CD4-positive, alpha-beta T cell (primary cell): ENCODE results near the gene EIF4B. TPM values are rescaled to one million over a fixed set of nuclear protein-coding genes. Genes with fewer than 3 reads are reported as not detected.
"Not testable (repeated sequence)": the region's sequence is repeated elsewhere in the genome, so short reads cannot be mapped to it uniquely, and the experiment has no call there.

Source experiments
- ATAC-seq: fragments of 200-7000 bp; cut with Tn5 transposase; one replicate; pipeline ENCODE4 v1.10.0; 2022; ENCODE audit warnings: mild to moderate bottlenecking; ENCODE audit not compliant: poor library complexity
- CTCF ChIA-PET: fragments of 350-600 bp; sonication (Branson Sonifier 250); formaldehyde crosslinking; loops from one replicate; lab custom pipeline; 2021; ENCODE audit warnings: antibody characterized with exemption, inconsistent platforms; lab: Charles Lee
- POLR2A ChIA-PET: fragments of 350-600 bp; sonication (Branson Sonifier 250); formaldehyde crosslinking; loops from one replicate; lab custom pipeline; 2021; ENCODE audit warnings: antibody characterized with exemption, inconsistent platforms; lab: Charles Lee
- DNase-seq, 14 experiments: peaks; one replicate each; pipeline ENCODE4 v3.0.0-alpha.2; 2013 to 2020; ENCODE audit warnings: mixed read lengths in 2 of 14
- H3K27ac ChIP-seq, 2 donors: one replicate each; pipeline versions ENCODE4 v1.5.1 to v1.7.0; 2013; ENCODE audit warnings: low read length in 2 of 2, low read depth in 1 of 2, mild to moderate bottlenecking in 1 of 2
- H3K27me3 ChIP-seq, 2 experiments: 1 replicate in 1 of 2; 2 replicates in 1 of 2; pipeline versions ENCODE4 v1.6.1 to v1.7.0; 2013; ENCODE audit warnings: low read length in 2 of 2, control low read depth in 1 of 2, mild to moderate bottlenecking in 1 of 2, moderate library complexity in 1 of 2; ENCODE audit not compliant: insufficient read depth in 2 of 2, control insufficient read depth in 1 of 2
- H3K36me3 ChIP-seq: one replicate; pipeline ENCODE4 v1.6.1; 2013; ENCODE audit warnings: low read length, control low read depth; ENCODE audit not compliant: insufficient read depth
- H3K4me1 ChIP-seq: one replicate; pipeline ENCODE4 v1.6.1; 2013; ENCODE audit warnings: low read length, control low read depth; ENCODE audit not compliant: insufficient read depth
- H3K4me3 ChIP-seq: one replicate; pipeline ENCODE4 v1.5.1; 2013; ENCODE audit warnings: mild to moderate bottlenecking, low read length, moderate library complexity
- H3K9me3 ChIP-seq, 2 experiments: 1 replicate in 1 of 2; 2 replicates in 1 of 2; pipeline versions ENCODE4 v1.6.1 to v1.7.0; 2013; ENCODE audit warnings: low read length in 2 of 2, mild to moderate bottlenecking in 2 of 2, control low read depth in 1 of 2, moderate library complexity in 1 of 2; ENCODE audit not compliant: control insufficient read depth in 1 of 2, insufficient read depth in 1 of 2
- H3K27ac Mint-ChIP-seq: one replicate; pipeline ENCODE4 v1.8.0; 2020; ENCODE audit warnings: mixed read lengths
- H3K27me3 Mint-ChIP-seq: one replicate; pipeline ENCODE4 v1.8.0; 2021; ENCODE audit warnings: mixed read lengths
- H3K36me3 Mint-ChIP-seq: one replicate; pipeline ENCODE4 v1.8.0; 2021; ENCODE audit warnings: low read depth, mixed read lengths
- H3K4me1 Mint-ChIP-seq: one replicate; pipeline ENCODE4 v1.8.0; 2021; ENCODE audit warnings: low read depth, mixed read lengths
- H3K4me3 Mint-ChIP-seq: one replicate; pipeline ENCODE4 v1.8.0; 2020; ENCODE audit warnings: mild to moderate bottlenecking, mixed read lengths
- H3K9me3 Mint-ChIP-seq: one replicate; pipeline ENCODE4 v1.8.0; 2020; ENCODE audit warnings: mixed read lengths
- CTCF ChIP-seq: fragments of 200-600 bp; IDR thresholded peaks from one replicate; pipeline ENCODE4 v1.8.0; 2022; ENCODE audit warnings: antibody characterized with exemption, mild to moderate bottlenecking
- intact Hi-C, 2 experiments: fragments of 100-400 bp; cut with DNase I in 1 of 2; cut with micrococcal nuclease in 1 of 2; formaldehyde crosslinking; loops; one replicate each; pipeline versions ENCODE4 v1.15.1 to v1.9.0; 2023 to 2025; cut with DNase I, micrococcal nuclease
- total RNA-seq, 174 experiments: library from RNA in 2 of 174; stranded (reverse) in 2 of 174; gene quantifications; one replicate each; pipeline ENCODE4 v1.2.3 and lab custom pipeline; 2021 to 2026

EIF4B gene
- total RNA-seq, 2 experiments from 2014 or later: 794 to 806 TPM

GRCh38 chr12:53005215-53005985 lies 856 bp upstream of the EIF4B start:
- peak overlapping the region; percentile 99 for H3K27ac Mint-ChIP-seq
- DNase-seq (peak in 4 of 14 experiments; percentile 3 to 41 (median 22)), ATAC-seq (no peak)
- no peak for TF ChIP-seq CTCF
- peak overlapping the region; percentile 100 for H3K4me3 ChIP-seq
- peaks cover 17% of the 10 kb centered on the region for H3K36me3 ChIP-seq
- intact Hi-C loops: loop anchor here in 1 of 2 experiments (5.0 to 10.0 kb wide), 5 partner anchors 42 to 981 kb away; partner anchors contain the start of genes CALCOCO1, MYG1, PCBP2 and PFDN5
- peaks cover 33% of the 10 kb centered on the region for H3K36me3 Mint-ChIP-seq
- POLR2A ChIA-PET: interaction anchor here (0.6 to 1.8 kb wide), 33 partner anchors 11 to 1923 kb away, joined by 3 to 20 read pairs (median 4); partner anchors contain the start of genes AAAS, ATG101, COPZ1 and CSAD
- no peaks in the 10 kb centered on the region for H3K9me3 Mint-ChIP-seq
- no peaks in the 10 kb centered on the region for H3K9me3 ChIP-seq
- CTCF ChIA-PET: interaction anchor here (0.7 to 1.4 kb wide), 5 partner anchors 42 to 980 kb away, joined by 3 to 4 read pairs (median 3); no protein-coding TSS in a partner anchor
- no peaks in the 10 kb centered on the region for H3K27me3 ChIP-seq
- peaks cover 42% of the 10 kb centered on the region for H3K4me1 ChIP-seq
- H3K4me1 Mint-ChIP-seq: peaks cover 51% of the 10 kb centered on the region
- H3K27ac ChIP-seq: peak overlapping the region; percentile 90 to 97
- peak overlapping the region; percentile 99 for H3K4me3 Mint-ChIP-seq
- H3K27me3 Mint-ChIP-seq: no peaks in the 10 kb centered on the region

DNA sequence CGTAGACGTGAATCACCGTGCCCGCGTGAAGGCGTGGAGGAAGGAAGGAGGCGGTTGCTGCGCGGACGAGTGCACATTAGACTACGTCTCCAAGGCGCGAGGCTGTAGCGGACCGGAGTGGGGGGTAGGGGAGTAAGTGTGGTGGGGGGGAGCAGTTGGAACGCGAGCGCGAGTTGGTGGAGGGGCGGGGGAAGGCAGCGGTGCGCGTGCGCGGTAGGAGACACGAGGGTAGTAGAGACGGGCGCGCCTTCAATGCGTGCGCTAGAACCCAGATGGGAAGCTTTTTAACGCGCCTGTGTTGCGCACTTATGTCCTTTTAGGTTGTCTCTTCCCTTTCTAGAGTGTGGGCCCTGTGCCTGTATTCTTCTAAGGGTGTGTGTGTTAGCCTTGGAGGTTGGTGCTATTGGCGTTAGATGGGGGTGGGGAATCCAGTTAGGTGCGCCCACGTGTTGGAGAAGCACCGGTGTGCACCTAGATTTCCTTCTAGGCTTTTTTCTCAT lies 604 bp downstream of the EIF4B start:
- TF ChIP-seq CTCF: no peak
- POLR2A ChIA-PET: interaction anchor here (0.8 to 1.8 kb wide), 15 partner anchors 15 to 1789 kb away, joined by 4 to 20 read pairs (median 5); partner anchors contain the start of genes DAZAP2, MAP3K12, PFDN5 and POU6F1
- Mint-ChIP-seq H3K36me3 (peaks cover 45% of the 10 kb centered on the region), H3K4me3 (peak overlapping the region; percentile 99), H3K9me3 (no peaks in the 10 kb centered on the region), H3K4me1 (peaks cover 64% of the 10 kb centered on the region), H3K27me3 (no peaks in the 10 kb centered on the region), H3K27ac (peak overlapping the region; percentile 99)
- no peaks in the 10 kb centered on the region for H3K27me3 ChIP-seq
- ATAC-seq: peak; percentile 27
- H3K4me3 ChIP-seq: peak overlapping the region; percentile 100
- peaks cover 53% of the 10 kb centered on the region for H3K4me1 ChIP-seq
- no peaks in the 10 kb centered on the region for H3K9me3 ChIP-seq
- peak overlapping the region; percentile 90 to 97 for H3K27ac ChIP-seq
- intact Hi-C loops: loop anchor here in 1 of 2 experiments (5.0 to 10.0 kb wide), 5 partner anchors 40 to 982 kb away; partner anchors contain the start of genes CALCOCO1, MYG1, PCBP2 and PFDN5
- CTCF ChIA-PET: interaction anchor here (0.8 to 1.3 kb wide), 3 partner anchors 12 to 981 kb away, joined by 3 to 5 read pairs (median 4); no protein-coding TSS in a partner anchor
- H3K36me3 ChIP-seq: peaks cover 29% of the 10 kb centered on the region
- DNase-seq: peak; percentile 61 to 90 (median 74)

DNA sequence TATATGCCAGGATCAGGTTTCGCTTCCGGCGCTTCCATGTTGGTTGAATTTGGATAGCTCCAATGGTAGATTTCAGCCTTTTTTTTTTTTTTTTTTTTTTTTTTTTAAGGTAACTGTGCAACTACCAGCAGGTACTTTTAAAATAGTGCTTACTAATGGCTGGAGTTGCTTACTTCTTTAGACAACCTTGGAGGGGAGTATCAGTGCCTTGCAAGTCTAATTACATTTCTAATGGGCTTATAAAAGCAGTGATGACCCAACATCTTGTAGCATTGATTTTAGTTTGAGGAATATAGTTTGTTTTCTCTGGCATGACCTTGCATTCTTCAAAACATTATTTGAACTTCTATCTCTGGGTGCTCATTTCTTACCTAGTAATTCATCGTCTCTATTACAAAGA lies 1.1 kb downstream of the EIF4B start:
- H3K4me3 ChIP-seq: peak overlapping the region; percentile 100
- no peak for ATAC-seq
- peak overlapping the region; percentile 99 for H3K4me3 Mint-ChIP-seq
- no peaks in the 10 kb centered on the region for H3K9me3 Mint-ChIP-seq
- H3K27ac Mint-ChIP-seq: peak overlapping the region; percentile 99
- intact Hi-C loops: loop anchor here in 1 of 2 experiments (5.0 to 10.0 kb wide), 5 partner anchors 40 to 983 kb away; partner anchors contain the start of genes CALCOCO1, MYG1, PCBP2 and PFDN5
- peaks cover 67% of the 10 kb centered on the region for H3K4me1 Mint-ChIP-seq
- H3K9me3 ChIP-seq: no peaks in the 10 kb centered on the region
- no peak overlapping the region for H3K27ac ChIP-seq
- POLR2A ChIA-PET: interaction anchor here (0.8 to 1.8 kb wide), 2 partner anchors 36 to 72 kb away, joined by 4 to 6 read pairs; partner anchors contain the start of gene SPRYD3
- CTCF ChIA-PET: interaction anchor here (0.9 kb wide), 1 partner anchor 41 kb away, joined by 5 read pairs; no protein-coding TSS in a partner anchor
- TF ChIP-seq CTCF: no peak
- no peaks in the 10 kb centered on the region for H3K27me3 Mint-ChIP-seq
- no peak for DNase-seq
- no peaks in the 10 kb centered on the region for H3K27me3 ChIP-seq
- H3K4me1 ChIP-seq: peaks cover 56% of the 10 kb centered on the region
- H3K36me3 Mint-ChIP-seq: peaks cover 47% of the 10 kb centered on the region
- H3K36me3 ChIP-seq: peaks cover 29% of the 10 kb centered on the region

DNA sequence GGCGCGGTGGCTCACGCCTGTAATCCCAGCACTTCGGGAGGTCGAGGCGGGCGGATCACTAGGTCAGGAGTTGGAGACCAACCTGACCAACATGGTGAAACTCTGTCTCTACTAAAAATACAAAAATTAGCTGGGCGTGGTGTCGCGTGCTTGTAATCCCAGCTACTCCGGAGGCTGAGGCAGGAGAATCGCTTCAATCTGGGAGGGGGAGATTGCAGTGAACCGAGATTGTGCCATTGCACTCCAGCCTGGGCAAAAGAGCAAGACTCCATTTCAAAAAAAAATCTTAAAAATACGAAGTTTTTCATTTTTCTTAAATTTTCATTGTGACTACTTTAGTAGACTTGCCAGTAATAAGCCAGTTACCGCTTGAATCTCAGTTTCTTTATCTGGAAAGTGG lies 2.5 kb downstream of the EIF4B start:
- H3K27me3 ChIP-seq, H3K4me3 ChIP-seq, DNase-seq, POLR2A ChIA-PET, CTCF ChIA-PET, H3K27me3 Mint-ChIP-seq, H3K9me3 Mint-ChIP-seq, H3K9me3 ChIP-seq, ATAC-seq, H3K27ac ChIP-seq: not testable (repeated sequence)
- H3K36me3 Mint-ChIP-seq: peaks cover 54% of the 10 kb centered on the region
- H3K4me3 Mint-ChIP-seq: peak overlapping the region; percentile 69
- H3K27ac Mint-ChIP-seq: peak overlapping the region; percentile 55
- intact Hi-C loops: loop anchor here in 1 of 2 experiments (5.0 to 10.0 kb wide), 5 partner anchors 39 to 984 kb away; partner anchors contain the start of genes CALCOCO1, MYG1, PCBP2 and PFDN5
- H3K4me1 ChIP-seq: peaks cover 60% of the 10 kb centered on the region
- peaks cover 29% of the 10 kb centered on the region for H3K36me3 ChIP-seq
- H3K4me1 Mint-ChIP-seq: peaks cover 73% of the 10 kb centered on the region
